HepG2 (cell line): ENCODE measurements around the gene STBD1. TPM values are rescaled to one million over a fixed set of nuclear protein-coding genes. Genes with fewer than 3 reads are reported as not detected.

Source experiments
- BCLAF1 ChIP-seq: fragments of 450-650 bp; IDR thresholded peaks from 2 replicates; pipeline ENCODE4 v1.6.1; 2017; ENCODE audit warnings: mild to moderate bottlenecking
- CCAR2 ChIP-seq: fragments of 200-400 bp; formaldehyde crosslinking; optimal IDR thresholded peaks from 2 replicates; pipeline ENCODE3; 2018; ENCODE audit warnings: low read depth, mild to moderate bottlenecking, low read length, moderate library complexity
- CENPBD1 ChIP-seq: sonication (generic); formaldehyde crosslinking; IDR thresholded peaks from 2 replicates; pipeline ENCODE4 v1.8.0; 2022; ENCODE audit warnings: missing genetic modification reagents, low read depth, mild to moderate bottlenecking, borderline replicate concordance
- HOXA7 ChIP-seq: sonication (generic); formaldehyde crosslinking; IDR thresholded peaks from 2 replicates; pipeline ENCODE4 v1.8.1; 2022; ENCODE audit warnings: mild to moderate bottlenecking, missing genetic modification reagents, moderate library complexity
- KLF16 ChIP-seq, 2 experiments: sonication (generic) in 1 of 2; formaldehyde crosslinking in 1 of 2; IDR thresholded peaks; 2 replicates each; pipeline versions ENCODE4 v1.6.1 to v1.8.0; 2016 to 2023; ENCODE audit warnings: missing genetic modification reagents in 2 of 2, missing compliant biosample characterization in 1 of 2
- KMT2A ChIP-seq: sonication (generic); formaldehyde crosslinking; IDR thresholded peaks from 2 replicates; pipeline ENCODE4 v1.4.0; 2020; ENCODE audit warnings: missing genetic modification reagents
- MNT ChIP-seq: fragments of 450-650 bp; IDR thresholded peaks from 2 replicates; pipeline ENCODE4 v1.6.1; 2016
- NFIB ChIP-seq: sonication (generic); formaldehyde crosslinking; IDR thresholded peaks from 2 replicates; pipeline ENCODE4 v1.9.0; 2021; ENCODE audit warnings: missing genetic modification reagents, mild to moderate bottlenecking, borderline replicate concordance
- POLR2AphosphoS5 ChIP-seq: IDR thresholded peaks from 2 replicates; pipeline ENCODE4 v1.6.1; 2012; ENCODE audit warnings: low read depth, low read length
- TOE1 ChIP-seq: sonication (generic); formaldehyde crosslinking; IDR thresholded peaks from 2 replicates; pipeline ENCODE4 v1.4.0; 2020; ENCODE audit warnings: mild to moderate bottlenecking, missing genetic modification reagents
- YEATS4 ChIP-seq: sonication (generic); formaldehyde crosslinking; IDR thresholded peaks from 2 replicates; pipeline ENCODE4 v1.4.0; 2020; ENCODE audit warnings: missing genetic modification reagents, borderline replicate concordance
- ZBTB14 ChIP-seq: sonication (generic); formaldehyde crosslinking; IDR thresholded peaks from 2 replicates; pipeline ENCODE4 v1.4.0; 2020; ENCODE audit warnings: missing genetic modification reagents
- ZIK1 ChIP-seq: sonication (generic); formaldehyde crosslinking; IDR thresholded peaks from 2 replicates; pipeline ENCODE4 v1.5.0; 2020; ENCODE audit warnings: mild to moderate bottlenecking, low read depth, missing genetic modification reagents, borderline replicate concordance
- ZMYM2 ChIP-seq: sonication (generic); formaldehyde crosslinking; IDR thresholded peaks from 2 replicates; pipeline ENCODE4 v1.8.0; 2022; ENCODE audit warnings: mild to moderate bottlenecking, missing genetic modification reagents
- ZNF24 ChIP-seq: fragments of 450-650 bp; IDR thresholded peaks from 2 replicates; pipeline ENCODE4 v1.6.1; 2017; ENCODE audit warnings: antibody characterized with exemption, mild to moderate bottlenecking
- ZNF280D ChIP-seq: sonication (generic); formaldehyde crosslinking; IDR thresholded peaks from 2 replicates; pipeline ENCODE4 v1.5.1; 2020; ENCODE audit warnings: mild to moderate bottlenecking, missing genetic modification reagents
- ZNF296 ChIP-seq: sonication (generic); formaldehyde crosslinking; conservative IDR thresholded peaks from 2 replicates; pipeline ENCODE4 v1.5.0; 2020; ENCODE audit warnings: mild to moderate bottlenecking, missing genetic modification reagents
- ZNF614 ChIP-seq: IDR thresholded peaks from 2 replicates; pipeline ENCODE4 v1.6.1; 2018; ENCODE audit warnings: missing biosample characterization, missing genetic modification reagents, inconsistent platforms, borderline replicate concordance
- ZNF780A ChIP-seq: sonication (generic); formaldehyde crosslinking; IDR thresholded peaks from 2 replicates; pipeline ENCODE4 v1.8.0; 2022; ENCODE audit warnings: mild to moderate bottlenecking, missing genetic modification reagents, moderate library complexity
- polyA plus RNA-seq, 8 experiments: library from polyadenylated mRNA; depleted of rRNA in 3 of 8; stranded (reverse) in 7 of 8; unstranded in 1 of 8; fragments of >200 nt; fragmentation: Illumina TruSeq in 4 of 8; extraction: Trizol in 4 of 8; gene quantifications; 2 replicates each; pipeline versions ENCODE4 v1.2.1 to v1.2.3, GENCODE V29; 2011 to 2016; ENCODE audit warnings: low read depth in 4 of 8, missing spikeins in 1 of 8, mixed read lengths in 1 of 8; ENCODE audit not compliant: insufficient read depth in 1 of 8
- total RNA-seq, 5 experiments: library from RNA; depleted of rRNA; stranded (reverse); fragments of >200 nt; fragmentation: Illumina TruSeq; extraction: Trizol; gene quantifications; 2 replicates each; pipeline ENCODE4 v1.2.3, GENCODE V29; 2016; ENCODE audit warnings: low read depth in 1 of 5

STBD1 gene
- total and polyA plus RNA-seq, 2 of the 13 experiments (the other 11 are each of a cell fraction or from before 2014, with no cell fraction given) = 2.8 to 4.3 TPM

- TF ChIP-seq MNT (no peak; the same call in 1 of the 2 replicates), ZNF614 (peak; percentile 93; the same call in 1 of the 2 replicates), ZNF296 (CRISPR knock-in tag) (no peak), CCAR2 (no peak), ZMYM2 (CRISPR knock-in tag) (no peak), POLR2AphosphoS5 (no peak), TOE1 (CRISPR knock-in tag) (no peak), CENPBD1 (CRISPR knock-in tag) (no peak), ZNF24 (no peak), KMT2A (CRISPR knock-in tag) (no peak), YEATS4 (no peak), ZNF780A (CRISPR knock-in tag) (no peak), ZNF280D (peak; percentile 27; the same call in 1 of the 2 replicates), ZBTB14 (CRISPR knock-in tag) (no peak), HOXA7 (CRISPR knock-in tag) (no peak), ZIK1 (CRISPR knock-in tag) (no peak), BCLAF1 (no peak), KLF16 (CRISPR knock-in tag; IDR thresholded peaks at IDR 0.05) (peak in 1 of 2 experiments; percentile 58; a peak in 1 of 4 replicates), NFIB (CRISPR knock-in tag) (no peak)
Observed at GRCh38 chr4:76275486-76276124, 30.9 kb upstream of the STBD1 start (continued).
